Measurements from ENCODE around the gene SUV39H1. TPM values are rescaled to one million over a fixed set of nuclear protein-coding genes. Genes with fewer than 3 reads are reported as not detected.

SUV39H1 gene
- total and polyA plus RNA-seq, 9 of the 15 experiments (the other 6 are each of a cell fraction or from before 2014, with no cell fraction given) = 4.7 to 34.7 (median 17.9) TPM

- TF ChIP-seq RBM15 (IDR thresholded peaks at IDR 0.05; ENCODE audit: insufficient read depth, low read length) = no peak
- TF ChIP-seq HDAC2 (IDR thresholded peaks at IDR 0.05) = 0 out of 2 replicates have a peak, but pooled peaks have one; percentile 24
- TF ChIP-seq ZNF740 (CRISPR knock-in tag; IDR thresholded peaks at IDR 0.05) = no peak
- TF ChIP-seq ZNF740 (tag; IDR thresholded peaks at IDR 0.05) = peak in 1 of 2 experiments; percentile 45; a peak in 1 of 4 replicates
- TF ChIP-seq PKNOX1 (IDR thresholded peaks at IDR 0.05) = no peak
- no peak for TF ChIP-seq SNRNP70 (optimal IDR thresholded peaks at IDR 0.05; ENCODE audit: low read depth, low read length)
- TF ChIP-seq ZNF76 (CRISPR knock-in tag; IDR thresholded peaks at IDR 0.05; ENCODE audit: borderline replicate concordance) = no peak
- TF ChIP-seq MCM5 (IDR thresholded peaks at IDR 0.05; ENCODE audit: low read depth) = no peak
- TF ChIP-seq LCOR (CRISPR knock-in tag; IDR thresholded peaks at IDR 0.05) = 0 out of 2 replicates have a peak, but pooled peaks have one; percentile 25
- TF ChIP-seq CXXC5 (CRISPR knock-in tag; IDR thresholded peaks at IDR 0.05) = no peak
- TF ChIP-seq TAL1 (IDR thresholded peaks at IDR 0.05) = no peak
- TF ChIP-seq FOXJ3 (CRISPR knock-in tag; IDR thresholded peaks at IDR 0.05) = no peak
- no peak for TF ChIP-seq SOX6 (IDR thresholded peaks at IDR 0.05)
- no peak for TF ChIP-seq TSC22D4 (tag; IDR thresholded peaks at IDR 0.05)
- TF ChIP-seq FOXJ2 (tag; IDR thresholded peaks at IDR 0.05) = no peak
- TF ChIP-seq ZNF699 (CRISPR knock-in tag; IDR thresholded peaks at IDR 0.05; ENCODE audit: insufficient replicate concordance) = no peak
- no peak for TF ChIP-seq HBP1 (CRISPR knock-in tag; IDR thresholded peaks at IDR 0.05)
- no peak for TF ChIP-seq RBM25 (IDR thresholded peaks at IDR 0.05; ENCODE audit: low read depth, low read length, severe bottlenecking)
- no peak for TF ChIP-seq TCF7L2 (IDR thresholded peaks at IDR 0.05; ENCODE audit: low read depth, low read length)
- no peak for TF ChIP-seq ZNF121 (CRISPR knock-in tag; conservative IDR thresholded peaks at IDR 0.05)
Measured at GRCh38 chrX:48696909-48697727, 584 bp downstream of the SUV39H1 start (continued).

Measured in K562 (cell line).